Activated CD8-positive, alpha-beta T cell treated with anti-CD3 and anti-CD28 coated beads for 36 hours (primary cell): ENCODE results near the gene MDM1. TPM values are rescaled to one million over a fixed set of nuclear protein-coding genes. Genes with fewer than 3 reads are reported as not detected.

ENCODE experiments used
- ATAC-seq: fragments of 200-7000 bp; cut with Tn5 transposase; one replicate; pipeline ENCODE4 v1.10.0; 2021; ENCODE audit warnings: mild to moderate bottlenecking, moderate library complexity
- CTCF ChIA-PET: fragments of 350-600 bp; sonication (Branson Sonifier 250); formaldehyde crosslinking; loops from one replicate; lab custom pipeline; 2021; ENCODE audit warnings: antibody characterized with exemption; lab: Charles Lee
- POLR2A ChIA-PET: fragments of 350-600 bp; sonication (Branson Sonifier 250); formaldehyde crosslinking; loops from one replicate; lab custom pipeline; 2021; ENCODE audit warnings: antibody characterized with exemption; lab: Charles Lee
- DNase-seq: peaks from one replicate; pipeline ENCODE4 v3.0.0-alpha.2; 2020
- H3K27ac Mint-ChIP-seq: one replicate; pipeline ENCODE4 v1.8.0; 2021; ENCODE audit warnings: mild to moderate bottlenecking, mixed read lengths
- H3K27me3 Mint-ChIP-seq: one replicate; pipeline ENCODE4 v1.8.0; 2021; ENCODE audit warnings: mixed read lengths
- H3K36me3 Mint-ChIP-seq: one replicate; pipeline ENCODE4 v1.8.0; 2021; ENCODE audit warnings: low read depth, mixed read lengths
- H3K4me1 Mint-ChIP-seq: one replicate; pipeline ENCODE4 v1.8.0; 2021; ENCODE audit warnings: low read depth, mixed read lengths
- H3K4me3 Mint-ChIP-seq: one replicate; pipeline ENCODE4 v1.8.0; 2021; ENCODE audit warnings: mild to moderate bottlenecking, moderate library complexity, mixed read lengths
- H3K9me3 Mint-ChIP-seq: one replicate; pipeline ENCODE4 v1.8.0; 2021; ENCODE audit warnings: mixed read lengths
- CTCF ChIP-seq: fragments of 200-600 bp; IDR thresholded peaks from one replicate; pipeline ENCODE4 v1.8.0; 2022; ENCODE audit warnings: antibody characterized with exemption, mild to moderate bottlenecking
- intact Hi-C: fragments of 100-400 bp; cut with micrococcal nuclease; formaldehyde crosslinking; loops from one replicate; pipeline ENCODE4 v1.10.0; 2022
- total RNA-seq, 2 experiments: library from RNA; stranded (reverse); gene quantifications; one replicate each; pipeline ENCODE4 v1.2.3, GENCODE V29; 2021

Gene MDM1
- total RNA-seq, 2 experiments from 2014 or later, result 15.4 to 17.9 TPM

- H3K4me1 Mint-ChIP-seq, result peaks cover 59% of the 10 kb centered on the region
- intact Hi-C loops, result no loop called here
- POLR2A ChIA-PET, result interaction anchor here (0.7 kb wide), 2 partner anchors 16 to 25 kb away, joined by 3 read pairs; no protein-coding TSS in a partner anchor
- no peak for DNase-seq
- H3K9me3 Mint-ChIP-seq, result peaks cover 2% of the 10 kb centered on the region
- CTCF ChIA-PET, result no interaction called here
- TF ChIP-seq CTCF, result no peak
- H3K27me3 Mint-ChIP-seq, result no peaks in the 10 kb centered on the region
- ATAC-seq, result no peak
- no peaks in the 10 kb centered on the region for H3K36me3 Mint-ChIP-seq
- H3K27ac Mint-ChIP-seq, result no peak overlapping the region
- no peak overlapping the region for H3K4me3 Mint-ChIP-seq
Measured at GRCh38 chr12:68370006-68370590, 37.9 kb upstream of the MDM1 start.

GRCh38 chr12:68368327-68368726, 36.2 kb upstream of the MDM1 start:
- Mint-ChIP-seq H3K4me3 (no peak overlapping the region), H3K27me3 (no peaks in the 10 kb centered on the region), H3K36me3 (no peaks in the 10 kb centered on the region), H3K27ac (no peak overlapping the region), H3K9me3 (peaks cover 2% of the 10 kb centered on the region), H3K4me1 (peaks cover 60% of the 10 kb centered on the region)
- DNase-seq (no peak), ATAC-seq (no peak)
- TF ChIP-seq CTCF, result no peak
- POLR2A ChIA-PET, result no interaction called here
- intact Hi-C loops, result loop anchor here (10.0 kb wide), 1 partner anchor 246 kb away; the partner anchor contains the start of gene RAP1B
- CTCF ChIA-PET, result interaction anchor here (1.6 kb wide), 1 partner anchor 9 kb away, joined by 4 read pairs; no protein-coding TSS in a partner anchor

GRCh38 chr12:68367903-68368302, 35.7 kb upstream of the MDM1 start:
- no peak for ATAC-seq
- no peak for TF ChIP-seq CTCF
- POLR2A ChIA-PET, result no interaction called here
- no peaks in the 10 kb centered on the region for H3K36me3 Mint-ChIP-seq
- H3K27me3 Mint-ChIP-seq, result no peaks in the 10 kb centered on the region
- no peak overlapping the region for H3K4me3 Mint-ChIP-seq
- peak; percentile 13 for DNase-seq
- no peak overlapping the region for H3K27ac Mint-ChIP-seq
- CTCF ChIA-PET, result interaction anchor here (1.6 kb wide), 1 partner anchor 9 kb away, joined by 4 read pairs; no protein-coding TSS in a partner anchor
- H3K4me1 Mint-ChIP-seq, result peaks cover 58% of the 10 kb centered on the region
- intact Hi-C loops, result loop anchor here (10.0 kb wide), 1 partner anchor 247 kb away; the partner anchor contains the start of gene RAP1B
- H3K9me3 Mint-ChIP-seq, result no peaks in the 10 kb centered on the region

- intact Hi-C loops, result loop anchor here (10.0 kb wide), 1 partner anchor 248 kb away; the partner anchor contains the start of gene RAP1B
- H3K4me1 Mint-ChIP-seq, result peaks cover 59% of the 10 kb centered on the region
- peak; percentile 19 for DNase-seq
- ATAC-seq, result no peak
- peak overlapping the region; percentile 13 for H3K27ac Mint-ChIP-seq
- TF ChIP-seq CTCF, result no peak
- POLR2A ChIA-PET, result no interaction called here
- no peak overlapping the region for H3K4me3 Mint-ChIP-seq
- no peaks in the 10 kb centered on the region for H3K36me3 Mint-ChIP-seq
- no peaks in the 10 kb centered on the region for H3K27me3 Mint-ChIP-seq
- CTCF ChIA-PET, result no interaction called here
- H3K9me3 Mint-ChIP-seq, result no peaks in the 10 kb centered on the region
Measured at GRCh38 chr12:68367116-68367515, 35.0 kb upstream of the MDM1 start.
